Measurements from ENCODE around the gene FOXI3.

Gene FOXI3

DNA sequence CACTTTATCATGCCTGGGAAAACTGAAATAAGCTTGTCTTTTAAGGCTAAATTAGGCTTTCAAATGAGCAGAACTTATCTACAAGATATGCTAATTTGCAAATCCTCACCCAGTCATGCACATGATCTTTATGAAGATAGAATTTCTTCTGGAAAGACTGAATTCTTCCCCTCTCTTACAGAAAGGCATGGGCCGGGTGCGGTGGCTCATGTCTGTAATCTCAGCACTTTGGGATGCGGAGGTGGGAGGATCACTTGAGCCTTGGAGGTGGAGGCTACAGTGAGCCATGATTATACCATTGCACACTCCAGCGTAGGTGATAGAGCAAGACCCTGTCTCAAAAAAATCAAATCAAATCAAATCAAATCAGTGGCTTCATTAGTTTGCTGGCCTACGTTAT, 11.7 kb upstream of the FOXI3 start:
- peaks cover 3% of the 10 kb centered on the region for H3K4me1 ChIP-seq (ENCODE audit: control insufficient read depth, insufficient read depth, low read length)
- H3K9me3 ChIP-seq (ENCODE audit: control insufficient read depth, insufficient read depth, low read length), result no peaks in the 10 kb centered on the region
- no peak overlapping the region for H3K9ac ChIP-seq (ENCODE audit: low read depth, low read length)
- H3K4me3 ChIP-seq (ENCODE audit: low read depth, low read length), result no peak overlapping the region
- no peaks in the 10 kb centered on the region for H3K36me3 ChIP-seq (ENCODE audit: control insufficient read depth, insufficient read depth, low read length)
- no peaks in the 10 kb centered on the region for H3K27me3 ChIP-seq (ENCODE audit: control insufficient read depth, insufficient read depth, low read length)

- H3K9ac ChIP-seq (ENCODE audit: low read depth, low read length), result no peak overlapping the region
- no peak overlapping the region for H3K4me3 ChIP-seq (ENCODE audit: low read depth, low read length)
- peaks cover 4% of the 10 kb centered on the region for H3K27me3 ChIP-seq (ENCODE audit: control insufficient read depth, insufficient read depth, low read length)
- H3K4me1 ChIP-seq (ENCODE audit: control insufficient read depth, insufficient read depth, low read length), result no peaks in the 10 kb centered on the region
- H3K9me3 ChIP-seq (ENCODE audit: control insufficient read depth, insufficient read depth, low read length), result no peaks in the 10 kb centered on the region
- no peaks in the 10 kb centered on the region for H3K36me3 ChIP-seq (ENCODE audit: control insufficient read depth, insufficient read depth, low read length)
Observed at GRCh38 chr2:88458633-88459032, 6.1 kb upstream of the FOXI3 start.

DNA sequence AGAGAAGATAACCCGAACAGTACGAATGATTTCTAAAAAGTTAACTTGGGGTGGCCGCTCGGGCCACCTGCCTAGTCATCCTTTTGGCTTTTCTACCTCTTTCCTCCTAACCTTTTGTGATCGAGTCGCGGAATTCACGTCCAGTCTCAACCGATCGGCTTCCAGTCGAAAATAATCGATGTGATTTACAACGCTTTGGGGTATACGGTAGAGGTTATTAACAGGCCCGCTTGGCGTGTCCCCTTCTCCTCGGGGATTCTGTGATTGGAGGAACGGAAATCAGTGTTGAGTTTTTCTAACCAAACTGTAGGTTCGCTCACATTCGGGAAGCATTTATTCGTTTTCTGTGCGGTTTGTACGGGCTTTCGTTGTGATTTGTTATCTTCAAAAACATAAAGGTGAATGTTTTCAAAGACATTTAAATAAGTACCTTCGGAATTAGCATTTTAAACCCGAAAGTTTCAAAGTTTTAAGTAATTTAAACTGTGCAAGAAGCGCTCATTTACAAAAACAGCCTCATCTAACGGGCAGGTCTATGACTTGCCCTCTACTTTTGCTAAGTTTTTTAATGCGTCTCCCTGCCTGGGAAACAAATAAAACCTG, 588 bp upstream of the FOXI3 start:
- peaks cover 6% of the 10 kb centered on the region for H3K36me3 ChIP-seq (ENCODE audit: control insufficient read depth, insufficient read depth, low read length)
- H3K4me3 ChIP-seq (ENCODE audit: low read depth, low read length), result peak overlapping the region; percentile 67
- no peaks in the 10 kb centered on the region for H3K9me3 ChIP-seq (ENCODE audit: control insufficient read depth, insufficient read depth, low read length)
- H3K9ac ChIP-seq (ENCODE audit: low read depth, low read length), result no peak overlapping the region
- H3K4me1 ChIP-seq (ENCODE audit: control insufficient read depth, insufficient read depth, low read length), result peaks cover 5% of the 10 kb centered on the region
- H3K27me3 ChIP-seq (ENCODE audit: control insufficient read depth, insufficient read depth, low read length), result peaks cover 20% of the 10 kb centered on the region

GRCh38 chr2:88451811-88452564, 505 bp downstream of the FOXI3 start:
- H3K4me3 ChIP-seq (ENCODE audit: low read depth, low read length), result peak overlapping the region; percentile 85
- H3K27me3 ChIP-seq (ENCODE audit: control insufficient read depth, insufficient read depth, low read length), result peaks cover 20% of the 10 kb centered on the region
- H3K36me3 ChIP-seq (ENCODE audit: control insufficient read depth, insufficient read depth, low read length), result peaks cover 14% of the 10 kb centered on the region
- H3K9me3 ChIP-seq (ENCODE audit: control insufficient read depth, insufficient read depth, low read length), result no peaks in the 10 kb centered on the region
- H3K4me1 ChIP-seq (ENCODE audit: control insufficient read depth, insufficient read depth, low read length), result peaks cover 7% of the 10 kb centered on the region
- H3K9ac ChIP-seq (ENCODE audit: low read depth, low read length), result peak overlapping the region; percentile 61

GRCh38 chr2:88450925-88451810, 1.3 kb downstream of the FOXI3 start:
- Histone ChIP-seq H3K27me3 (ENCODE audit: control insufficient read depth, insufficient read depth, low read length) (peaks cover 20% of the 10 kb centered on the region), H3K36me3 (ENCODE audit: control insufficient read depth, insufficient read depth, low read length) (peaks cover 16% of the 10 kb centered on the region), H3K9me3 (ENCODE audit: control insufficient read depth, insufficient read depth, low read length) (no peaks in the 10 kb centered on the region), H3K4me3 (ENCODE audit: low read depth, low read length) (peak overlapping the region; percentile 85), H3K4me1 (ENCODE audit: control insufficient read depth, insufficient read depth, low read length) (peaks cover 7% of the 10 kb centered on the region), H3K9ac (ENCODE audit: low read depth, low read length) (peak overlapping the region; percentile 61)

GRCh38 chr2:88450186-88450585, 2.3 kb downstream of the FOXI3 start:
- peaks cover 16% of the 10 kb centered on the region for H3K36me3 ChIP-seq (ENCODE audit: control insufficient read depth, insufficient read depth, low read length)
- no peak overlapping the region for H3K9ac ChIP-seq (ENCODE audit: low read depth, low read length)
- no peaks in the 10 kb centered on the region for H3K9me3 ChIP-seq (ENCODE audit: control insufficient read depth, insufficient read depth, low read length)
- H3K4me3 ChIP-seq (ENCODE audit: low read depth, low read length), result peak overlapping the region; percentile 85
- H3K4me1 ChIP-seq (ENCODE audit: control insufficient read depth, insufficient read depth, low read length), result peaks cover 8% of the 10 kb centered on the region
- H3K27me3 ChIP-seq (ENCODE audit: control insufficient read depth, insufficient read depth, low read length), result peaks cover 20% of the 10 kb centered on the region

DNA sequence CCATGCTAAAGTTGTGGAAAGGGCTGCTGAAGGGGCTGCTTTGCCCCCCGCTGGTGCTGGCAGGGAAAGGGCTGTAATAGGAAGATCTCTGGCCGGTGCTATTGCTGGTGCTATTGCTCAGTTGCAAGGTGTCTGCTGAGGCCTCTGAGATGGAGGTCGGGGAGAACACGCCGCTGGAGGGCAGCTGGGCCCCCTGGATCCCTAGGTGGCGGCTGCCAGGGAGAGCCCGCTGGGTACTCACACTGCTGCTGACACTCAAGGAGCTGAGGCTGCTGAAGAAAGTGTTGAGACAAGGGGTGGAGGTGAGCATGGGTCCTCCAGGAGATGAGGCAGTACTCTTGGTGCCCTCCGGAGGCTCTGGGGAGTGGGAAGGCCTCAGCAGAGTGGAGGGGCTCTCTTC, 4.2 kb downstream of the FOXI3 start:
- Histone ChIP-seq H3K4me1 (ENCODE audit: control insufficient read depth, insufficient read depth, low read length) (peaks cover 20% of the 10 kb centered on the region), H3K9ac (ENCODE audit: low read depth, low read length) (no peak overlapping the region), H3K4me3 (ENCODE audit: low read depth, low read length) (no peak overlapping the region)

DNA sequence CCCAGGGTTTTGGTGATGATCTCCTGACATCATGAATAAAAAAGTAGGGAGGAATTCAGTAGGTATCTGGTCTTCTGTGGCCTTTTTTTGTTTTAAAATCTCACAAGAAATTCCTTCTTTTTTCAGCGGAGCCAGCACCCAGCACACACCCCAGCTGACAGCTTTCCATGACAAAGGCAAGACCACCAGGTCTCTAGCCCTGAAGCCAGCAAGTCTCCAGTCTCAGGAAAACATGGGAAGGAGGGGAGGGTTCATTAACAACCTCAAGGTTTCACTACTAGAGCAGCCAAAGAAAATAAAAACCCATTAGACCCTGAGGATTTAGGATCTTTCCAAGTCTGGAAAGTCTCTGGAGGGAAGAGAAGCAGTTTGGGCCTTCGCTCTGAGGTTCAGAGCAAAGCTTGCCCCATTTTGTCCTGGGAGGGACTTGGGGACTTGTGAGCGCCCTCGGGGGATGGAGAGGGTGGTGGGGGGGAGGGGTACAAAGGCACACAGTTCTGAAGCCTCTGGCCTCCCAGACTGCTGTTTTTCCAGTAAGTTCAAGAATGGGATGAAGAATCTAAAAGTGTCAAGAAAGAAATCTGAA, 9.0 kb downstream of the FOXI3 start:
- peaks cover 32% of the 10 kb centered on the region for H3K4me1 ChIP-seq (ENCODE audit: control insufficient read depth, insufficient read depth, low read length)
- peaks cover 13% of the 10 kb centered on the region for H3K36me3 ChIP-seq (ENCODE audit: control insufficient read depth, insufficient read depth, low read length)
- H3K9me3 ChIP-seq (ENCODE audit: control insufficient read depth, insufficient read depth, low read length), result no peaks in the 10 kb centered on the region
- H3K9ac ChIP-seq (ENCODE audit: low read depth, low read length), result no peak overlapping the region
- peak overlapping the region; percentile 32 for H3K4me3 ChIP-seq (ENCODE audit: low read depth, low read length)
- H3K27me3 ChIP-seq (ENCODE audit: control insufficient read depth, insufficient read depth, low read length), result no peaks in the 10 kb centered on the region

More for the DNA sequence above, 4.2 kb downstream of the FOXI3 start:
- Histone ChIP-seq H3K27me3 (ENCODE audit: control insufficient read depth, insufficient read depth, low read length) (peaks cover 12% of the 10 kb centered on the region), H3K9me3 (ENCODE audit: control insufficient read depth, insufficient read depth, low read length) (no peaks in the 10 kb centered on the region), H3K36me3 (ENCODE audit: control insufficient read depth, insufficient read depth, low read length) (peaks cover 16% of the 10 kb centered on the region)

DNA sequence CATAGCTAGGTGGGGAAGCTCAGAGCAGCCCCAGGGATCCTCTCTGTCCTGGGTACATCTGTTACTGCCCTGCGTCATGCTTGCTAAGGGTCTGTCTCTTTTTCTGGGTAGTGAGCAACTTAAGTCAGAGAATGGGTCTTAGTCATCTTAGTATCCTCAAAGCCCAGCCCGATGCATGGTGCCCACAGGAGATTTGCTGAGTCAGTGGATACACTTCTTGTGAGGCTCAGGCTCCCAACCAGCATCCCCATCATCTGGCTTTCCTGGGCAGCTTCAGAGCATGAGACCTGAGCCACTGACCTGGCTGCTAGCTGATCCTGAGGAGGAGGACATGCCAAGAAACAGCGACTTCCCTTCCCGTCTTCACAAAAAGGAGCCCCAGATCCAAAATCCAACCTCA, 10.0 kb downstream of the FOXI3 start:
- H3K27me3 ChIP-seq (ENCODE audit: control insufficient read depth, insufficient read depth, low read length), result no peaks in the 10 kb centered on the region
- no peak overlapping the region for H3K4me3 ChIP-seq (ENCODE audit: low read depth, low read length)
- H3K36me3 ChIP-seq (ENCODE audit: control insufficient read depth, insufficient read depth, low read length), result peaks cover 4% of the 10 kb centered on the region
- peaks cover 31% of the 10 kb centered on the region for H3K4me1 ChIP-seq (ENCODE audit: control insufficient read depth, insufficient read depth, low read length)
- no peak overlapping the region for H3K9ac ChIP-seq (ENCODE audit: low read depth, low read length)
- no peaks in the 10 kb centered on the region for H3K9me3 ChIP-seq (ENCODE audit: control insufficient read depth, insufficient read depth, low read length)

GRCh38 chr2:88442061-88442460, 10.4 kb downstream of the FOXI3 start:
- H3K27me3 ChIP-seq (ENCODE audit: control insufficient read depth, insufficient read depth, low read length), result no peaks in the 10 kb centered on the region
- H3K9ac ChIP-seq (ENCODE audit: low read depth, low read length), result no peak overlapping the region
- H3K4me3 ChIP-seq (ENCODE audit: low read depth, low read length), result no peak overlapping the region
- H3K4me1 ChIP-seq (ENCODE audit: control insufficient read depth, insufficient read depth, low read length), result peaks cover 31% of the 10 kb centered on the region
- H3K36me3 ChIP-seq (ENCODE audit: control insufficient read depth, insufficient read depth, low read length), result peaks cover 3% of the 10 kb centered on the region
- no peaks in the 10 kb centered on the region for H3K9me3 ChIP-seq (ENCODE audit: control insufficient read depth, insufficient read depth, low read length)

- Histone ChIP-seq H3K9me3 (ENCODE audit: control insufficient read depth, insufficient read depth, low read length) (no peaks in the 10 kb centered on the region), H3K4me1 (ENCODE audit: control insufficient read depth, insufficient read depth, low read length) (peaks cover 7% of the 10 kb centered on the region), H3K27me3 (ENCODE audit: control insufficient read depth, insufficient read depth, low read length) (no peaks in the 10 kb centered on the region), H3K4me3 (ENCODE audit: low read depth, low read length) (no peak overlapping the region), H3K9ac (ENCODE audit: low read depth, low read length) (no peak overlapping the region), H3K36me3 (ENCODE audit: control insufficient read depth, insufficient read depth, low read length) (no peaks in the 10 kb centered on the region)
Observed at GRCh38 chr2:88437010-88437409, 15.5 kb downstream of the FOXI3 start.

Data from iPS-15b (cell line).